HL-60 (cell line): ENCODE measurements around the gene TTC28.
"Not testable (repeated sequence)": the region's sequence is repeated elsewhere in the genome, so short reads cannot be mapped to it uniquely, and the experiment has no call there.

Experiments used
- DNase-seq, 2 experiments: peaks; one replicate each; pipeline ENCODE4 v3.0.0-alpha.2; 2010 to 2020; ENCODE audit warnings: low read depth in 1 of 2, low spot score in 1 of 2
- H3K27ac ChIP-seq: fragments of 250-450 bp; sonication (Bioruptor Pico); replicated peaks from 2 replicates; pipeline ENCODE4 v1.5.1; 2020; ENCODE audit warnings: mild to moderate bottlenecking, moderate library complexity
- H3K27me3 ChIP-seq: fragments of 250-450 bp; sonication (Bioruptor Pico); 2 replicates; pipeline ENCODE4 v1.5.1; 2021; ENCODE audit warnings: mild to moderate bottlenecking, moderate library complexity; ENCODE audit not compliant: insufficient read depth, poor library complexity, severe bottlenecking
- H3K4me3 ChIP-seq: replicated peaks from 2 replicates; pipeline ENCODE4 v1.5.1; 2011; ENCODE audit warnings: mild to moderate bottlenecking, control low read depth, low read length; ENCODE audit not compliant: insufficient read depth
- GABPA ChIP-seq: IDR thresholded peaks from 2 replicates; pipeline ENCODE4 v1.6.1; 2012; ENCODE audit warnings: low read depth
- POLR2AphosphoS5 ChIP-seq: IDR thresholded peaks from 2 replicates; pipeline ENCODE4 v1.6.1; 2012; ENCODE audit warnings: low read depth
- SPI1 ChIP-seq: IDR thresholded peaks from 2 replicates; pipeline ENCODE4 v1.6.1; 2012; ENCODE audit warnings: low read depth, mild to moderate bottlenecking, borderline replicate concordance
- TF ChIP-seq, protein P1 (sequence below): IDR thresholded peaks from one replicate; pipeline ENCODE4 v1.5.1; 2011; ENCODE audit warnings: low read length, control low read depth, inconsistent platforms; ENCODE audit not compliant: insufficient read depth
- TF ChIP-seq, protein P2 (sequence below): IDR thresholded peaks from 2 replicates; pipeline ENCODE4 v1.6.1; 2012; ENCODE audit warnings: low read depth; ENCODE audit not compliant: insufficient replicate concordance

Gene TTC28

DNA sequence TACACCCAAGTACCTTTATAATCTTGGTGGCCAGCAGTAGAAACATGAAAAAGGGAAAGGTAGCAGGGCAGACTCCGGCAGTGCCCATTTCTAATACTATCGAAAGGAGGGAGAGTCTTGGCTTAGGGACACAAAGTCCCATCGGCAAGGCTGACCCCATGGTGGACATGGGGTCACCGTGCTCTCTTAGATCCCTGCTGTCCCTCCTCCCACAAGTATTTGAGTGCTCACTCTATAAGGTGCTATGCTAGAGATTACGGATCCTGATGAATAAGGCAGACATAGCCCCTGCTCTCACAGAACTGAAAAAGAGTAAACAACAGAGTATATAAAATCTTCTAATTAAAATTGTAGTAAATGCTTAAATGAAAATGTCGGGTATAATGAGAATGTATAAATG lies 588.2 kb downstream of the TTC28 start:
- Histone ChIP-seq H3K27ac (no peak overlapping the region), H3K27me3 (no peaks in the 10 kb centered on the region), H3K4me3 (no peak overlapping the region)
- no peak for TF ChIP-seq SPI1
- TF ChIP-seq POLR2AphosphoS5, result no peak
- TF ChIP-seq GABPA, result no peak
- TF ChIP-seq, protein P1, sequence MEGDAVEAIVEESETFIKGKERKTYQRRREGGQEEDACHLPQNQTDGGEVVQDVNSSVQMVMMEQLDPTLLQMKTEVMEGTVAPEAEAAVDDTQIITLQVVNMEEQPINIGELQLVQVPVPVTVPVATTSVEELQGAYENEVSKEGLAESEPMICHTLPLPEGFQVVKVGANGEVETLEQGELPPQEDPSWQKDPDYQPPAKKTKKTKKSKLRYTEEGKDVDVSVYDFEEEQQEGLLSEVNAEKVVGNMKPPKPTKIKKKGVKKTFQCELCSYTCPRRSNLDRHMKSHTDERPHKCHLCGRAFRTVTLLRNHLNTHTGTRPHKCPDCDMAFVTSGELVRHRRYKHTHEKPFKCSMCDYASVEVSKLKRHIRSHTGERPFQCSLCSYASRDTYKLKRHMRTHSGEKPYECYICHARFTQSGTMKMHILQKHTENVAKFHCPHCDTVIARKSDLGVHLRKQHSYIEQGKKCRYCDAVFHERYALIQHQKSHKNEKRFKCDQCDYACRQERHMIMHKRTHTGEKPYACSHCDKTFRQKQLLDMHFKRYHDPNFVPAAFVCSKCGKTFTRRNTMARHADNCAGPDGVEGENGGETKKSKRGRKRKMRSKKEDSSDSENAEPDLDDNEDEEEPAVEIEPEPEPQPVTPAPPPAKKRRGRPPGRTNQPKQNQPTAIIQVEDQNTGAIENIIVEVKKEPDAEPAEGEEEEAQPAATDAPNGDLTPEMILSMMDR, result no peak
- TF ChIP-seq, protein P2, sequence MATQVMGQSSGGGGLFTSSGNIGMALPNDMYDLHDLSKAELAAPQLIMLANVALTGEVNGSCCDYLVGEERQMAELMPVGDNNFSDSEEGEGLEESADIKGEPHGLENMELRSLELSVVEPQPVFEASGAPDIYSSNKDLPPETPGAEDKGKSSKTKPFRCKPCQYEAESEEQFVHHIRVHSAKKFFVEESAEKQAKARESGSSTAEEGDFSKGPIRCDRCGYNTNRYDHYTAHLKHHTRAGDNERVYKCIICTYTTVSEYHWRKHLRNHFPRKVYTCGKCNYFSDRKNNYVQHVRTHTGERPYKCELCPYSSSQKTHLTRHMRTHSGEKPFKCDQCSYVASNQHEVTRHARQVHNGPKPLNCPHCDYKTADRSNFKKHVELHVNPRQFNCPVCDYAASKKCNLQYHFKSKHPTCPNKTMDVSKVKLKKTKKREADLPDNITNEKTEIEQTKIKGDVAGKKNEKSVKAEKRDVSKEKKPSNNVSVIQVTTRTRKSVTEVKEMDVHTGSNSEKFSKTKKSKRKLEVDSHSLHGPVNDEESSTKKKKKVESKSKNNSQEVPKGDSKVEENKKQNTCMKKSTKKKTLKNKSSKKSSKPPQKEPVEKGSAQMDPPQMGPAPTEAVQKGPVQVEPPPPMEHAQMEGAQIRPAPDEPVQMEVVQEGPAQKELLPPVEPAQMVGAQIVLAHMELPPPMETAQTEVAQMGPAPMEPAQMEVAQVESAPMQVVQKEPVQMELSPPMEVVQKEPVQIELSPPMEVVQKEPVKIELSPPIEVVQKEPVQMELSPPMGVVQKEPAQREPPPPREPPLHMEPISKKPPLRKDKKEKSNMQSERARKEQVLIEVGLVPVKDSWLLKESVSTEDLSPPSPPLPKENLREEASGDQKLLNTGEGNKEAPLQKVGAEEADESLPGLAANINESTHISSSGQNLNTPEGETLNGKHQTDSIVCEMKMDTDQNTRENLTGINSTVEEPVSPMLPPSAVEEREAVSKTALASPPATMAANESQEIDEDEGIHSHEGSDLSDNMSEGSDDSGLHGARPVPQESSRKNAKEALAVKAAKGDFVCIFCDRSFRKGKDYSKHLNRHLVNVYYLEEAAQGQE, result no peak
- DNase-seq, result no peak

DNA sequence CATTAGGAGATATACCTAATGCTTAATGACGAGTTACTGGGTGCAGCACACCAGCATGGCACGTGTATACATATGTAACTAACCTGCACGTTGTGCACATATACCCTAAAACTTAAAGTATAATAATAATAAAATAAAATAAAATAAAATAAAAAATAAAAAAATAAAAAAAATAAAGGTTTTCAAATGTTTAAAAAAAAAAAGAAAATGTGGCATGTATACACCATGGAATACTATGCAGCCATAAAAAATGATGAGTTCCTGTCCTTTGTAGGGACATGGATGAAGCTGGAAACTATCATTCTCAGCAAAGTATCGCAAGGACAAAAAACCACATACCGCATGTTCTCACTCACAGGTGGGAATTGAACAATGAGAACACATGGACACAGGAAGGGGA lies 590.1 kb downstream of the TTC28 start:
- H3K4me3 ChIP-seq, H3K27ac ChIP-seq, DNase-seq, H3K27me3 ChIP-seq: not testable (repeated sequence)

DNA sequence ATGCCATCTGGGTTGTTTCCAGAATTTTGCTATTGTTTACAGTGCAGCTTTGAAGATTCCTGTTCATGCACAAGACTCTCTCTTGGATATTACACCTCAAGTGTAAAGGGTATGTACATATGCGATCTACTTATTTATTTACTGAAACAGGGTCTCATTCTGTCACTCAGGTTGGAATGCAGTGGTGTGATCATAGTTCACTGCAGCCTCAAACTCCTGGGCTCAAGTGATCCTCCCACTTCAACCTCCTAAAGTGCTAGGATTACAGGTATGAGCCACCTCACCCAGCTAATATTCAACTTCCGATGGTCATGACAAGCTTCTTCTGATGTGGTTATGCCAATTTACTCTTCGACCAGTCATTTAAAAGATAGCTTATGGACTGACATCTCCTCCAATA lies 602.5 kb downstream of the TTC28 start:
- no peak for DNase-seq
- TF ChIP-seq, protein P2, result no peak
- TF ChIP-seq GABPA (no peak), SPI1 (no peak), POLR2AphosphoS5 (no peak)
- TF ChIP-seq, protein P1, result no peak
- Histone ChIP-seq H3K27ac (no peak overlapping the region), H3K27me3 (peaks cover 6% of the 10 kb centered on the region), H3K4me3 (no peak overlapping the region)

DNA sequence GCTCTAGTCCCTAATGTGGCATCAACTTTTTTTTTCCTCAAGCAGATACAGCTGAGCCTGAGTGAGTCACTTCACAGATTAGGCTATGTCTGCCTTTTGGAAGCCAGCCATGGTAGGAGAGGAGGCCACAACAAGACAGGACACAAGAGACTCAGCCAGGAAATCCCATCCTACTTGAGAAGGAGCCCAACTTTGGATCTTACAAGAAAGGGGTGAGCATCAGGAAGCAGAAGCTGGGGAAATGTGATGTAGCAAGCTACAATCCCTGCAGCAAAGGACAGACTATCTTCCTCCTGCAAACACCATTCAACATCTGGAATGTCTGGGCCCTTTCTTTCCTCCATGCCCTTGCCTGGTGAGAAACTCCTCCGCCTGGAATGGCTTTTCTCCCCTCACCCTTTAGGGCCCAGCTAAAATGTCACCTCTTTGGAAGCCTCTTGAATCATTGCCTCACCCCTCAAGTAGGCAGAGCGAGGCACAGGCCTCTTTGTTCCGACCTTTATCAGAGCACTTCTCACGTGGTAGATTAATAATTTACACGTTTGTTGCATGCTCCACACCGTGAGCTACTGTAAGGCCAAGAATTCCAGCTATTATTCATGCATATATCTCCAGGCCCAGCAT lies 604.2 kb downstream of the TTC28 start:
- H3K27me3 ChIP-seq, result peaks cover 6% of the 10 kb centered on the region

More for the DNA sequence above, 604.2 kb downstream of the TTC28 start:
- no peak for DNase-seq
- Histone ChIP-seq H3K4me3 (no peak overlapping the region), H3K27ac (no peak overlapping the region)
- TF ChIP-seq, protein P1, result no peak
- TF ChIP-seq POLR2AphosphoS5, result no peak
- TF ChIP-seq, protein P2, result no peak
- no peak for TF ChIP-seq GABPA
- TF ChIP-seq SPI1, result no peak
